NCI-H2171 (cell line): Measurements from ENCODE around the gene EMD.

Experiments used
- DNase-seq: peaks from one replicate; lab custom pipeline; 2025; lab: John Stamatoyannopoulos, UW

EMD gene

DNA sequence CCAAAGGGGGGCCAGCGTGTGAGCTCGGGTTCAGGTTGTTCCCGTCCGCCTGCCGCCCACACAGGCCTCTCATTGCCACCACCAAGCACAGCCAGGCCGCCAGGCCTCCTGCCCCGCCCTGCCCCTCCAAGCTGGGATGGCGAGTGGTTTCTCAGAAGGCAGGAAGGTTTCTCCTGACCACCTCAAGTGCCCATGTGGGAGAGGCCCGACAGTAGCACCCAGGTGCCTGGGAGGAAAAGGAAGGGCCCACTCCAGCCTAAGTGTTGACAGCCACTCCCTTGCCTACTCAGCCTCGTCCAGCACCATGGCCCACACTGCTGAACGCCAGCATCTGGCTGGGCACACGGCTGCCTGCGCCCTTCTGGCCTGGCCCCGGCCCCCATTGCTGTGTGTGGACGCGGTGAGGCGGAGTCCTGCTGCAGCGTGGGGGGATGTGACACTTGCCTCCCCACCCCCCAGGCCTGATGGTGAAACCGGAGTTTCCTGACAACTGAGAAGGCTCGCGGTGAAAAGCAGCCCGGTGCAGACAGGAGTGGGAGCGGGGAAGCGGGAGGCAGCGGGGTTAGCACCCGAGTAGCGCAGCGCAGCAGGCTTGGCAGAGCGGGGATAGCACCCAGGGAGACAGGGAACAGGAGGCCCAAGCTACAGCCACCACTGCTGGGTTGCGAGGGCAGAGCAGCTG is 23.9 kb upstream of the EMD start:
- no peak for DNase-seq

DNA sequence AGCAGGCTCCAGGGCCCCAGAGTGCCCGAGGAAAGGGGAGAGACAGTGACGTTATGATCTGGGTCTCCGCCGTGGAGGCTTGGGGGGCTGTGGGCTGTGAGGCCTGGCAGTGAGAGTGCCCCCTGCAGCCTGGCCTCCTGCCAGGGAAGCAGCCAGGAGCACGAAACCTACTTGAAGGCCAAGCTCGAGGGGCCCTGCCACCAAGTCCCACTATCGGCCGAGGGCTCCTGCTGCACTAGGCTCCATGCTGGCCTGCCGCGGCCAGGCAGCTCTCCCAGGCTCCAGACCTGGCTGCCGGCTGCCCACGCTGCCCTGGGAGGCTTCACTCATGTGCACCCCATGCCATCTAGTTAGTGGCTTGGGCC is 23.3 kb upstream of the EMD start:
- DNase-seq: no peak

GRCh38 chrX:154356596-154356995 is 22.5 kb upstream of the EMD start:
- DNase-seq: no peak

GRCh38 chrX:154357205-154357604 is 21.9 kb upstream of the EMD start:
- no peak for DNase-seq

DNA sequence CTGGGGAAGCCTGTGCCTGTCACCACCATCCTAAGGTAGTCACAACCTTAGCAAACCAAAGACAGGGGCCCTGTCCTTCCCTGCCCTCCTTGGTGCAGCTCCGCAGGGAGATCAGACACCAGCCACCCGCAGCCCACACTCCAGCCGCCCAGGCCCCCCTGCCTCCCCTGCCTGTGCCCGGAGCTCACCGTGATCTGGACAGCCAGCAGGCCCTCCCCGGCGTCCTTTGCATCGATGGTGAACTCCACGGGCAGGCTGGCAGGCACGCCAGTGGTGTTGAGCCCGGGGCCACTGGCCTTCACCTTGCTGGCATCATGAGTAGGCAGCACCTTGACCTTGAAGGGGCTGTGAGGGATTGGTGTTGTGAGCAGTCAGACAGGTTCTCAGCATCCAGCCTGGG is 21.1 kb upstream of the EMD start:
- no peak for DNase-seq

DNA sequence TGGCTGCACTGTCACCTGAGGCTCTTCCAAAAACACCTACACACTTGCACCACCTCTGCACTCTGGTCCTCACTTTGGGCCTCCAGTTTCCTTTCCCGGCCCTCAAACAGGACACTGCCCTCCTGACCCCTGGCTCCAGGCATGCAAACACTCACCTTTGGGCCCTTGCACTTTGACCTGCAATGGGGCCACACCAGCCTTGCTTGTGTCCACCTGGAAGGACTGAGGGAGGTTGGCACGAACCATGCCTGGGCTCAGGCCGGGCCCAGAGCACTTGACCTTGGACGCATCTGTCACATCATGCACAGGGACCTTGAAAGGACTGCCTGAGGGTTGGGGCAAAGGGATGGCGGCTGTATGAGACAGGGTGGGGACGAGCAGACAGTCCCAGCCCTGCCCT is 20.3 kb upstream of the EMD start:
- no peak for DNase-seq

GRCh38 chrX:154359362-154360154 is 19.5 kb upstream of the EMD start:
- DNase-seq: no peak

DNA sequence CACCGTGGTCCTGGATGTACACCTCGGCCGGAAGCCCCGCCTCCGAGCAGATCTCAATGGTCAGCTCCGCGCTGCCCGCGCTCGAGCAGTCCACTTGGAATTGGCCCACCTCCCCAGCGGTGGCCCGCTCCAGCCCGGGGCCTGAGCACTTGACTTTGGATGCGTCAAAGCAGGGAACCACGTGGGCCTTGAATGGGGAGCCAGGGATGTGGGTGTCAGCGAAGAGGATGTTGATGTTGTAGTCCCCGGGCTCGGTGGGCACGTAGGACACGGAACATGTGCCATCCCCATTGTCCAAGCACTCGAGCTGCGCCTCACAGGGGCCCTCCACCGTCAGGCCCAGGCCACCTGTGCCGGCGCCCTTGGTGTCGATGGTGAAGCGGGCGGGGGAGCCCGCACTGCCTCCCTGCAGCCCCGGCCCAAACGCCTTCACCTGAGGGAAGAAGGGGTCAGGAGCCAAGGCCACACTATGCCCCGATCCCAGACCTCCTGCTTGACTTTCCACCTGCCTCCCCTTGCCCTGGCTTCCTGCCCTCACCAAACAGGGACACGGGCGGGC is 18.9 kb upstream of the EMD start:
- DNase-seq: no peak

DNA sequence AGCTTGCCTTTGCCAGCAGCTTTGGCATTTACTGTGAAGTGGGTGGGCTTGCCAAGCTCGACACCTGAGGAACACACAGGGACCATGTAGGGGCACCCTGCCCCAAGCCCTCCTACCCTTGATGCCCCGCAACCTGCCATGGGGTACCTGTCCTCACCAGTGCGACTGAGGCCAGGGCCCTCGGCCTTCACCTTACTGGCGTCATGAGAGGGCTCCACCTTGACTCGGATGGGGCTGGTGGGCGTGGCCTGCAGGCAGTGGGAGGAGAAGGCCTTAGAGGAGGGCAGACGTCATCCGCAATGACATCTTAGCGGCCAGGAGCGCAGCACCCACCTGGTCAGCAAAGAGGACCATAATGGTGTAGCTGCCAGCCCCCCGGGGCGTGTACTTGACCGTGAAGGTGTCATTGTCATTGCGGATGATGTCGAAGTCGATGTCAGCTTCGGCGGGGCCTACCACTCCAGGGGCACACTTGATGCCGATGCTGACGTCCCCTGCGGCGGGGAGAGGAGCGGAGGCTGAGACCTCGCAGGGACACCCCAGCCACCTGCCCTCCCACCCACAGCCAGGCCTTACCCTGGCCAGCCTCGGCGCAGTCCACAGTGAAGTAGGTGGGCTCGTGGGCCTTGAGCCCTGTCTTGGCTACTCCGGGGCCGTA is 16.9 kb upstream of the EMD start:
- DNase-seq: no peak

DNA sequence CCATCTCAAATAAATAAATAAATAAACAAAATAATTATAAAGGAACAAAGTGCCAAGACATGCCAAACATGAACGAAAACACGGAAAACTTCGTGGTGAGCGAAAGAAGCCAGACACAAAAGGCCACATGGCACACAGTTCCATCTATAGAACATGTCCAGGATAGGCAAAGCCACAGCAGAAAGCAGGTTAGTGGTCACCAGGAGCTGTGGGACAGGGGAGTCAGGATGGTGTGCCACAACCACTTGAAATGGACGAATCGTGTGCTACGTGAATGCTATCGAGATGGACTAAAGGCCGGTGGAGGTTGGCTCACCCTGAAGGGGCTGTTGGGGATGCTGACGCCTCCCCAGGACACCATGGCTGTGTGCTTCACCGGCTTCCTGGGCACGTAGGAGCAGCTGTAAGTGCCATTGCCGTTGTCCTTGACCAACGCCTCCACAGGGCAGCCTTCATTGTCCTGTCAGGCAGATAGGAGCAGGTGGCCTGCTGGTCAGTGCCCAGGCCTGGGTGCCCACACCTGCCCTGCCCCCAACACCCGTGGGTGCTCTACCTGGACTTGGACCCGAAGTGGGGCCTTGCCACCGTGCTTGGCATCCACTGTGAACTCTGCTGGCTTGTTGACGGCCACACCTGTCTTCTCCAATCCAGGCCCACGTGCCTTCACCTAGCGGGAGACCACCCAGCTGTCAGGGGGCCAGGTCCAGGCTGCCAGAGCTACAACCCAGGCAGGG is 15.2 kb upstream of the EMD start:
- no peak for DNase-seq

DNA sequence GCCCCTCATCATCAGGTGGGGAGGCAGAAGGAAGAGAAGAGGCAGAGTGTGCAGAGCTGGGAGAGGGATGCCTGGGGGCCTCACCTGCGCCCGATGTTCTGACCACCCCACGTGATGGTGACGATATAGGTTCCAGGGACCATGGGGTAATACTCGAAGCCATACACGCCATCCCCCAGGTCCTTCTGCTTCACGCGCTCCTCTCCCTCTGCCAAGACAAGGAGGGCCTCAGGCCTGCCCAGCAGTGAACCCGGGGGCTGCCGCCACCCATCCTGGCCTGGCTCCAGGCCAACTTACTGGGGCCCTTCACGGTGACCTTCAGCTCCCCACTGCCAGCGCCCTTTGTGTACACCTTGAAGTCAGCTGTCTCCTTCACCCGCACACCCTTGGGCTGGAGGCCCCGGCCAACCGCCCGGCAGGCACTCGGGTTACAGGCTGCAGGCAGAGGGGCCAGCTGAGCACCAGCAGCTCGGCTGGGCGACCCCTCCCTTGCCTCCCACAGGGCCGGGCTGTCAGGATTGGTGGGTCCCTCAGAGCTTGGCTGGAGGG is 14.0 kb upstream of the EMD start:
- no peak for DNase-seq

- DNase-seq: no peak
These were observed 13.0 kb upstream of the EMD start for GRCh38 chrX:154365997-154366665.

GRCh38 chrX:154366666-154367055 is 12.4 kb upstream of the EMD start:
- no peak for DNase-seq

- no peak for DNase-seq
These were observed 11.4 kb upstream of the EMD start for GRCh38 chrX:154367474-154368308.

- no peak for DNase-seq
These were observed 10.3 kb upstream of the EMD start for GRCh38 chrX:154368630-154369448.

GRCh38 chrX:154369449-154370299 is 9.4 kb upstream of the EMD start:
- DNase-seq: peak; percentile 51

DNA sequence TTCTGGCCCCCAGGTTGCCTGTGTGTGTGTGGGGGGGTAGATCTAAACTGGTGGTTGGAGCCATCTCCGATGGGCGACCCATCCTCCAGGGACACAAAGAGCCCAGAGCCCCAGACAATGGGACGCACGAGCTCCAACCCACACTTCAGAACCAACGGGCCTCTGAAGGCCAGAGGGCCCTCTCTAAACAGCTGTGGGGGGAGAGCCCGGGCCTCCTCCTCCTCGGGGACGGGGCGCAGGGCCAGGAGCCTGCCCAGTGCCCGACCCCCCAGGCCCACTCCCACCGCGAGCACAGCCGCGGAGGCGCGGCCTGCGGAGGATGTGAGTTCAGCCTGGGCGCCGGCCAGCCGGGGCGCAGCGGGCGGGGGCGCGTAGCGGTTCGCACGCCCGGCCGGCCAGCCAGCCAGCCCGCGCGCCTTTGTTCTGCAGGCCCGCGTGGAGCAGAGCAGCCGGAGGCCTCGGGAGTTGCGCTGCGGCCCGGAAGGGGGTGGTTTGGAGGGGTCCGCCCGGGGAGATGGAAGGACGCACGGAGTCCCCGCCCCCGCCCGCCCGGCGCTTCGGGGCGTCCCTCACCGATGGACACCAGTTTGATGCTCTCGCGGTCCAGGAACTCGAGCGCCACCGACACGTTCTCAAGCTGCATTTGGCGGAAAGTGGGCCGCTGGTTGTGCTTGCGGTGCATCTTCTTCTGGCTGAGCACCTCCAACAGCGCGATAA is 8.6 kb upstream of the EMD start:
- no peak for DNase-seq
